GM18499 (cell line): ENCODE results near the gene LRTM2.

Source experiments
- ATAC-seq: cut with Tn5 transposase; IDR thresholded peaks from one replicate; pipeline ENCODE4 v1.9.1; 2021; ENCODE audit warnings: moderate number of reproducible peaks; ENCODE audit not compliant: insufficient read depth, unreplicated experiment

LRTM2 gene

DNA sequence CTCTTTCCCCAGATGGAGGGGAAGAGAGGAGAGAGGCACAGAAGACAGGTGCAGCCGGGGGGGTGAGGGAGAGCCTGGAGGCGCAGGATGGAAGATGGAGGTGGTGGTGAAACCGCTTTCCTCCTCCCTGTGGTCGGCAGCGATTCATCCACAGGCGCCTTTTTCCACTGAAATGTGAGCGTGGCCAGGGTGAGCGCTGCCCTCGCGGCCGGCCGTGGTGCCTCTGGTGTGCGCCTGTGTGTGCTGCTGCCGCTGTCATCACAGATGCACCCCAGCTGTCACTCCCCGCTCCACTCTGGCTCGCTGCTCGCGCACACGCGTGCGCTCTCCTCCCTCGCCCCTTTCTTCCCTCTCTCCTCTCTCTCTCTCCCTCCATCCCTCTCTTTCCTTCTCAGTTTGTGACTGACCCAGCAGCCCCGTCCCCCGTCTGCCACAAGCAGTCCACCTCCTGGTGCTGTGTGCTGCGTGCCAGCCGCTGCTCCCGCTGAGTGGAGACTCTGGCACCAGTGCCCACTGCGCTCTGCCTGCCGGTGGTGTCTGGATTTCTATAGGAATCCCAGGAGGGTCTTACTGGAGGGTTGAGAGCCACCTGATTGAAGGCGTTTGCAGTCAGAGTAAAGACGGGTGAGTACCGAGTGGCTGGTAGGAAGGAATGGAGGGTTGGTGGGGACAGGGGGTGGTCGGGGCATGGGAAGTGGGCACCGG lies at the start of gene LRTM2:
Gene LRTM2 (plus strand): TSS at position 375 of the 705 bp plus-strand sequence. CDS start 7,584 bp downstream, outside the sequence.
- ATAC-seq = no peak

DNA sequence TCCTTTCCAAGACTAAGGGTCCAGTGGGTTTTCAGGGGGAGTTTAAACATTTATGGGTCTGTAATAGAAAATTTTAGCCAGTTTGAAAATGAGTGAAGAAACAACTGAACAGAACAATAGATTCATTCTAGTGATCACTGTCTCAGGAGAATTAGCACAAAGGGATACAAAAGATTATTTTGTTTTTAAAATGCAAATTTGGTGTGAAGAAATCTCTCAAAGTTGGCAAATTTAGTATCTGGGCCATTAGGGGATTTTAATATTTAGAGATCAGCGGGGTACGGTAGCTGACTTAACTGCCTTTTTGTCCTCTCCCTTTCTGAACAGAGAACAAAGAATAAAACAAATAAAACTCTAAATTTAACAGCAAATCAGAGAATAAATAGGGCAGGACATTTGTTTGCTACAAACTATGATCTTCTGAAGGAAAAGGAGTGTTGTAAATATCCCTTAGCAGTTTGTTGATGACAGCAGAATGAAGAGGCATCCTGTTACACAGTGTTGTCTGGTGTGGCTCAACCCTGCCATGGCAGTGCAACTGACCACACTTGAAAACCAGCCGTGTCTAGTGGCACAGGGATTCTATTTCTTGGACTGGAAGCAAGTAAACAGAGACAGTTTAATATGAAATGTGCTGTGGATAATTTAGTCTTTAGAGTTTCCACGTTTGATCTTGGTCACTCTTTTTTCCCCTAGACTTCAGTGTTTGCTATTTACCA lies 46.3 kb upstream of the LRTM2 start:
- no peak for ATAC-seq

GRCh38 chr12:1776170-1776921 lies 44.0 kb upstream of the LRTM2 start:
- ATAC-seq = no peak

DNA sequence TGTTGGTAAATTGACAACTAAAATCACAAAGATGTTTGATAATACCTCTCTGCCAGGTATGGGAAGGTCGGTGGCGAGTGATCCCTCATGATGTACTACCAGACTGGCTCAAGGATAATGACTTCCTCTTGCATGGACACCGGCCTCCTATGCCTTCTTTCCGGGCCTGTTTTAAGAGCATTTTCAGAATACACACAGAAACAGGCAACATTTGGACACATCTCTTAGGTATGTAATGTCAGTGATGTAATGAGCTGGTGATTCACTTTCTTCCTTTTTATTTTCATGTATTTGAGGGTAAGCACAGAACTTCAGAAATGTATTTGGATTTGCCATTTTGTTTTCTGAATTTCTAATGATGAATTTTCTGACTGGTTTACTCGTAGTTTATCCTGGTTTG lies 42.6 kb upstream of the LRTM2 start:
- no peak for ATAC-seq

DNA sequence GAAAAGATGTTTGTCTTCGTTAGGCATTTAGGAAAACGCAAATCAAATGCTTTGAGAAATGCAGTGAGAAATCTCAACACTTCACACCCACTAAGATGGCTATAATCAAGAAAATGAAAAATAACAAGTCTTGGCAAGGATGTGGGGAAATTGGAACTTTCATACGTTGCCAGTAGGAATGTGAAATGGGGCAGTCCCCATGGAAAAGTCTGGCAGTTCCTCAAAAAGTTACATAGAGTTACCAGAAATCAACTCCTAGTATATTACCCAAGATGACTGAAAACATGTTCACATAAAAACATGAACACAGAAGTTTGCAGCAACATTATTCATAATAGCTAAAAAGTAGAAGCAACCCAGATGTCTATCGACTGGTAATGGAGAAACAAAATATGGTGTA lies 41.5 kb upstream of the LRTM2 start:
- ATAC-seq = no peak

GRCh38 chr12:1779783-1780182 lies 40.6 kb upstream of the LRTM2 start:
- ATAC-seq = no peak

DNA sequence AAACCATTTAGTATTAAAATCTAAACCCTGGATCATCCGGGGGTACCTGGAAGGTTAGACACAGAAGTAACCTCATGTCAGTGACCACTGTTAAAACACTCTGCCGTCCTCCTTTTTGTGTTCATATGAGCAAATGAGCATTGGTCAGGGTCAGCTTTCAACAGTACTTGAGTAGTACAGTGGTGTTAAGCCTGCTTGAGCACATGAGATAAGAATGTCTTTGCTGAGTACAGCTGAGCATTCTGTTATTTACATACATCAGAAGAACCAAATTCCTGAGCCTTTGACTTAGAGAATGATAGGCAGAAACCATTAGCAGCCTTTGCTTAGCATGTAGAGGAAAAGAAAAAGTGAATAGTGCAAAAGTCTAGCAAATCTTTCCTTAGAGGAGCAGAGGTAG lies 38.6 kb upstream of the LRTM2 start:
- no peak for ATAC-seq

DNA sequence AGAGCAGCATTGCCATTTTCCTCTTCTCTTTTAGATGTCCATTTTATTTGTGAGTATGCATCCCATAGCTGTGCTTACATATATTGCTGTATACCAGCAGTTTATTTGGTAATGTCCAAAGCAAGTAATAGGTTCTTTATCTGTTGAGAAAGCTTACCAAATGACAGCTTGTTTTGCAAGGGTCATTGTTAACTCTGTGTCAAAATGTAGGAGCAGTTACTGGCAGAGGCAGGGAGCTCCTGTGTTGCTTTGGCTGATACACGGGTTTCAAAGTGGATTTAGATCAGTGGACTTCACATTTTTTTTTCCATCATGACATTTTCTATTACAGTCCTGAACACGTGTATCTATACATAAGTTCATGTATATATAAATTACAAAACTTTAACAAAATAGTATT lies 38.1 kb upstream of the LRTM2 start:
- no peak for ATAC-seq

DNA sequence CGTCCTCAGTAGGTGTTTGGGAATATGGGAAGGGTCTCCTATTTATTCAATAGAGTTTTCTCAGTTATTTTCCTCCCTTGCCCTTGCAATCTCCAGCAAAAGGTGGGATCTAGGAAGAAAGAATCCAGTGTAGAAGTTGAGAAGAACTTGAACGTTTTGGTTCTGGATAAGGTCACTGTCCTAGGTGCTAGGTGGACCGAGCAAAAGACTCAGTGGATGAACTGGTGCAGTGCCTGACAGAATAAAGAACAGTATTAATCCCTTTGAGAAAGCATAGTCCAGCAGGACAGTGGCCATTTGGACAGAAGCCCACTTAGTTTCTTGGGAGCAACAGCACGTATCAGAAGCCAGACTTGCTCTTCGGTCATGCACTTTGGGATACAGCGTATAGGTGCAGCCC lies 32.7 kb upstream of the LRTM2 start:
- no peak for ATAC-seq

DNA sequence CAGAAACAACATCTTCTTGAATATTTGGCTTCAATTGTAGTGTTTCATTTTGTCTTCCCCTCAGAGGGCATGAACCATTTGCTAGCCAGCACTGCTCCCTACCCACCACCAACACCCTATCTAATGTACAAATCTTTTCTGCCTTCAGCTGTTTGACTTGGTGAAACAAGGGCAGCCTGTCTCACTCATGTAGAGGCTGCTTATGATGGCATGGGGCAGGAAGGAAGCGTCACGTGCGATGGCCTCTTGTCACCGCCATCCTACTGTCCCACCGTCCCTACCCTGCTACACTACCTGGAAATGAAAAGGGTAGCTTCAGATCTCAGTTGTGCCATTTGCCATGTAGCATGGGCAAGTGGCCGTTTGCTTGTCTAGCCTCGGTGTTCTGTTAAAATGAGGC lies 29.9 kb upstream of the LRTM2 start:
- no peak for ATAC-seq

- ATAC-seq = no peak
These were observed 29.1 kb upstream of the LRTM2 start for GRCh38 chr12:1791104-1791841.

DNA sequence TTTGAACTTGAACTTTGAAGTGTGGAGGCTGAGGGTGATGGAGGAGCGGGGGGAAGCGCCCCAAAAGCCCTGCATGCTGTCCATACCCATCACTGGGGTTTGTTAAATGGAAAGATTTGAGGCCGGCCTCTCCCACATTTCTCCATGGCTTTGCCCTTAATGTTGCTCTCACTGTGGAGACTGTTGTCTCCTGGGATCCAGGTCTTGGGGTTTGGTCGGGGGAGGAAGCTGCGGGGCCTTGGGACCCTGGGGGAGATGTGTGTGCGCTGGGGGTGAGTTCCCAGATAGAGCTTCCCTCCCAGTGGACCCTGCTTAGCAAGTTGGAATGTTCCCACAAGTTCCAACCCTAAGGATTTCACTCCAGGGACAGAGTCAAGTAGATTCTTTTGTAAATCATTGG lies 28.0 kb upstream of the LRTM2 start:
- ATAC-seq = no peak

- ATAC-seq = no peak
These were observed 26.7 kb upstream of the LRTM2 start for GRCh38 chr12:1793426-1794210.

DNA sequence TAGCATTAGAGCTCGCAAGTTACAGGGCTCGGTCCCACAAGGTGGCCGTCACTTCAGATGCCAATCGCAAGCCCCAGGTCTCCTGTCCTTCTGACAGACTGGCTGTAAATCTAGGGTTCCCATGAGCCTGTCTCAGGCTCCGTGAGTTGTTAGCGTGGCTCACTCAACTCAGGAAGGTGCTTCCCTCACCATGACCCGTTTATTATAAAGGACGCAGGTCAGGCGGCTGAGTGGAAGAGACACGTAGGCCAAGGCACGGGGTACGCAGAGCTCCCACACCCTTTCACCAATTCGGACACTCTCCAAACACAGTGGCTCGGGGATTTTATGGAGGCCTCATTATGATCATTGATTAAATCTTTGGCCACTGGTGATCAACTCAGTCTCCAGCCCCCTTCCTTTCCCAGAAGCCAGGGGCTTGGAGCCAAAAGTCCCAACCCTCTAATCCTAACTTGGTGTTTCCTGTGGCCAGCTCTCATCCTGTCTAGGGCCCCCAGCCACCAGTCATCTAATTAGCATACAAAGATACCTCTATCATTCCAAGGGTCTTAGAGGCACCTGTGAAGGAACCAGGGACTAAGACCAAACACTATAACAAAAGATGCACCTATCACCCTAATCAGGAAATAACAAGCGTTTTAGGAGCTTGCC lies 25.8 kb upstream of the LRTM2 start:
- no peak for ATAC-seq

- ATAC-seq = no peak
These were observed 25.1 kb upstream of the LRTM2 start for GRCh38 chr12:1795221-1795784.

DNA sequence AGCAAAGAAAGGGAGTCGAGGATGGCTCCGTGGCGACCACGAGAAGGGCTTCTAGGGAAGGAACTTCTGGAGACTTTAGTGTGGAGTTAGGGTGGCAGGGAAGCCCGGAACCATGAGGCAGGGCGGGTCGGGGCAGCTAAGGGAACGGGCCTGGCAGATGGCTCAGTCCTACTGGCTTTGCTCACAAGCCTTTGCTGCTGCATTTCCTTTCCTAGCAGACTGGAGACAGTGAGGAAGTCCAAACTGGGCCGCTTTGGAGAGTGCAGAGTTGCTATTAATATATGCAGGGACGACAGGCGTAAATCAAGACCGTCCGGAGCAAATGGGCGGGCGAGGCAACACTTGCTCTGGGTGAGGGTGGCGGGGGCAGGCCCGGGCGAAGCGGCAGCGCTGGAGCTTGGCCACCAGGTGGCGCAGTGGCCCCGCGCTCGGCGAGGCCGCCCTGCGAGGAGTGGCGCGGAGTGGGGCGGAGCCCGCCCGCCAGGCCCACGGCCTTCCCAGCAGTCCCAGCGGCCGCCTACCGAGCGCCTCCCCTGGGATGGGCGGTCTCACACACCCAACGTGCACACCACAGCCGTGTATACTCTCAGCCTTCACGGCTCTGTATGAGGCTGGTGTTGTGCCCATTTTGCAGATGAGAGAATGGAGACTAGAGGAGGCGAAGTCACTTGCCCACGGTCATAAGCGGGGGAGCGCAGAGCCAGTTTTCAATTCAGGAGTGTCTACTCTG lies 24.4 kb upstream of the LRTM2 start:
- peak; percentile 45 for ATAC-seq

DNA sequence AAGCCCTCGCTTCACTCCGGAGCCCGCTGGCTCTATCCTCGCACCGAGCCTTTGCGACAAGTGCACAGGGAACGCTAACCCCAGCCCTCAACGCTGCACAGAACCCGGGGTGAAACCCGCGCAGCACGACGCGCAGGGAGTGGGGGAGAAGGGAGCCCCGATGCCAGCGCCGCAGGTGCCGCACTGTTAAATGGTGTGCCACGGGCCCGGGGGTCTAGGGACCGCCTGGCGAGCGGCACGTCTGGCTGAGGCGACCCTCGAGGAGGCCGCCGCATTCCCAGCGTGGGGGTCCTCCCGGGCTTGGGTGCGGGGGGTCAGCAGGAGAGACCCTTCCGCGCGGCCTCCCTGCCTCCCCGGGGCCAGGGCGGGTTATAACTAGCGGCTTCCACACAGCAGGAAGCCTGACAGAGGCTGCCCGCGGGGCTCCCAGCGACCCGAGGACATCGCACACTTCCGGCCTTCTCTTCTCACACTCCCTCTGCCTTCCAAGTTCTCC lies 23.8 kb upstream of the LRTM2 start:
- no peak for ATAC-seq
